Brain microvascular endothelial cell (primary cell): ENCODE results near the gene PDE10A.

Experiments
- DNase-seq: peaks from one replicate; pipeline ENCODE4 v3.0.0-alpha.2; 2020
- H3K27ac ChIP-seq: fragments of 250-450 bp; sonication (Bioruptor Pico); 2 replicates; pipeline ENCODE4 v1.5.1; 2020; ENCODE audit warnings: mild to moderate bottlenecking, moderate library complexity
- H3K27me3 ChIP-seq: fragments of 250-450 bp; sonication (Bioruptor Pico); replicated peaks from 2 replicates; pipeline ENCODE4 v1.5.1; 2020; ENCODE audit warnings: mild to moderate bottlenecking
- H3K36me3 ChIP-seq: fragments of 250-450 bp; sonication (Bioruptor Pico); replicated peaks from 2 replicates; pipeline ENCODE4 v1.5.1; 2020; ENCODE audit warnings: mild to moderate bottlenecking
- H3K4me3 ChIP-seq: 2 replicates; pipeline ENCODE4 v1.5.1; 2011; ENCODE audit warnings: low read depth, mild to moderate bottlenecking, control low read depth, low read length, moderate library complexity
- in situ Hi-C: cut with HindIII; loops from 2 replicates; pipeline ENCODE4 v1.10.0; 2017; ENCODE audit warnings: low sequenced_read_pairs, low pct_ligation_motif_present
- TF ChIP-seq, protein P1 (sequence below): IDR thresholded peaks from 2 replicates; pipeline ENCODE4 v1.5.1; 2011; ENCODE audit warnings: low read depth, mild to moderate bottlenecking, moderate library complexity, low read length, control low read depth, inconsistent platforms; ENCODE audit errors: missing control alignments

PDE10A gene

DNA sequence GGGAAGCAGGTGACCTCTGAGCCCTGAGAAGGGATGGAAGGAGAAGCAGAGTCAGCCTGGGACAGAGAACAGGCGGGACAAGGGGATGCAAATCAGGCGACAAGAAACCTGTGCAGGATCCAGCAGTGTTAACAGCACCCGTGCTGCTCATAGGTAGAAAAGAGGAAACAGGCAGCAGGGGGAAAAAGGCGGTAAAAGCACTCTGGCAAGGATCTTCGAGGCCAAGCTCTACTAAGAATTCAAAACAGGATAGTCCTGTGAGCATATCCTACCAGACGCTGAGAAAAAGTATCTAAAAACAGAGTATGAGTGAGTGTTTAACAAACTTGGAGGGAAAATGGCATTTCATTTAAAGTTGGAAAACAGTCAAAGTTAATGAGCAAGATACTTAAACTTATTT lies 370.4 kb downstream of the PDE10A start:
- DNase-seq = no peak
- Histone ChIP-seq H3K27ac (no peak overlapping the region), H3K27me3 (no peaks in the 10 kb centered on the region), H3K36me3 (no peaks in the 10 kb centered on the region), H3K4me3 (no peak overlapping the region)
- in situ Hi-C loops = no loop called here
- TF ChIP-seq, protein P1, sequence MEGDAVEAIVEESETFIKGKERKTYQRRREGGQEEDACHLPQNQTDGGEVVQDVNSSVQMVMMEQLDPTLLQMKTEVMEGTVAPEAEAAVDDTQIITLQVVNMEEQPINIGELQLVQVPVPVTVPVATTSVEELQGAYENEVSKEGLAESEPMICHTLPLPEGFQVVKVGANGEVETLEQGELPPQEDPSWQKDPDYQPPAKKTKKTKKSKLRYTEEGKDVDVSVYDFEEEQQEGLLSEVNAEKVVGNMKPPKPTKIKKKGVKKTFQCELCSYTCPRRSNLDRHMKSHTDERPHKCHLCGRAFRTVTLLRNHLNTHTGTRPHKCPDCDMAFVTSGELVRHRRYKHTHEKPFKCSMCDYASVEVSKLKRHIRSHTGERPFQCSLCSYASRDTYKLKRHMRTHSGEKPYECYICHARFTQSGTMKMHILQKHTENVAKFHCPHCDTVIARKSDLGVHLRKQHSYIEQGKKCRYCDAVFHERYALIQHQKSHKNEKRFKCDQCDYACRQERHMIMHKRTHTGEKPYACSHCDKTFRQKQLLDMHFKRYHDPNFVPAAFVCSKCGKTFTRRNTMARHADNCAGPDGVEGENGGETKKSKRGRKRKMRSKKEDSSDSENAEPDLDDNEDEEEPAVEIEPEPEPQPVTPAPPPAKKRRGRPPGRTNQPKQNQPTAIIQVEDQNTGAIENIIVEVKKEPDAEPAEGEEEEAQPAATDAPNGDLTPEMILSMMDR = no peak
